B cell (primary cell): ENCODE data around the gene NAA11.

Experiments
- EZH2 ChIP-seq: IDR thresholded peaks from 2 replicates; pipeline ENCODE4 v1.6.1; 2012; ENCODE audit warnings: borderline replicate concordance, low read depth, mild to moderate bottlenecking, moderate library complexity, low read length; ENCODE audit not compliant: insufficient read depth, poor library complexity, severe bottlenecking
- TF ChIP-seq, protein P1 (sequence below): fragments of 200-600 bp; IDR thresholded peaks from one replicate; pipeline ENCODE4 v1.8.0; 2022; ENCODE audit warnings: antibody characterized with exemption, mild to moderate bottlenecking

DNA sequence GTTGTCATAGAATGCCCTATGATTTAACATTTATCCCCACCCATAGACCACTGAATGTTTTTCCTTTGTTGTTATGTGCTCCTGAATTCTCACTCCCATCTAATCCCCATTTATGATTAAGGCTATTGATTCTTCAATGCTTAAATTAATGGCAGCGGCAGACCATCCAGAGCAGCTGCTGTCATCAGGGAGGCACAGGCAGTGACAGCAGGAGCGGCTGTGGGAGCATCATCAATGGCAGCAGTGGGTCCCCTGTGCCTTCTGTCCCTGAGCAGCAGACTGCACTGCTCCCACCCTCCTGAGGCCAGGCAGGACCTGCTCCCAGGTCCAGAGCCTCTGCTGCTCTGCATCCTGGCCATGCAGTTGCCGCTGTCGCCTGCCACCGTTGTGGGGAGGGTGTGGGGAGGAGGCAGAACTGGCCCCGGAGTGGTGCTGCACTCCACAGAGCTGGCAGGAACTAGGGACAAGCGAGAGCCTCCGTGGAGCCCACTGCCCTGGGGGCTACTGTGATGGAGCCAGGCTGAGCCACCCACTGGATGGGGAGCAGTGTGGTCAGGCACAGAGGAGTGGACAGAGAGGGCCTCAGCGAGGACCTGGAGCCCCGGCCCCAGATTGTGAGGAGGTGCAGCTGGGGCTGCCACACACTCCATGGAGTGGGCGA lies 29.0 kb downstream of the NAA11 start:
- TF ChIP-seq, protein P1, sequence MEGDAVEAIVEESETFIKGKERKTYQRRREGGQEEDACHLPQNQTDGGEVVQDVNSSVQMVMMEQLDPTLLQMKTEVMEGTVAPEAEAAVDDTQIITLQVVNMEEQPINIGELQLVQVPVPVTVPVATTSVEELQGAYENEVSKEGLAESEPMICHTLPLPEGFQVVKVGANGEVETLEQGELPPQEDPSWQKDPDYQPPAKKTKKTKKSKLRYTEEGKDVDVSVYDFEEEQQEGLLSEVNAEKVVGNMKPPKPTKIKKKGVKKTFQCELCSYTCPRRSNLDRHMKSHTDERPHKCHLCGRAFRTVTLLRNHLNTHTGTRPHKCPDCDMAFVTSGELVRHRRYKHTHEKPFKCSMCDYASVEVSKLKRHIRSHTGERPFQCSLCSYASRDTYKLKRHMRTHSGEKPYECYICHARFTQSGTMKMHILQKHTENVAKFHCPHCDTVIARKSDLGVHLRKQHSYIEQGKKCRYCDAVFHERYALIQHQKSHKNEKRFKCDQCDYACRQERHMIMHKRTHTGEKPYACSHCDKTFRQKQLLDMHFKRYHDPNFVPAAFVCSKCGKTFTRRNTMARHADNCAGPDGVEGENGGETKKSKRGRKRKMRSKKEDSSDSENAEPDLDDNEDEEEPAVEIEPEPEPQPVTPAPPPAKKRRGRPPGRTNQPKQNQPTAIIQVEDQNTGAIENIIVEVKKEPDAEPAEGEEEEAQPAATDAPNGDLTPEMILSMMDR, result no peak
- TF ChIP-seq EZH2, result no peak
